OCI-LY3 (cell line): Measurements from ENCODE around the gene BBIP1.

Source experiments
- H2AFZ ChIP-seq: fragments of 200-600, 300-600 bp; shearing (Covaris generic); 2 replicates; pipeline ENCODE4 v1.6.0; 2014; ENCODE audit warnings: antibody characterized with exemption, low read depth, low read length
- H3K27ac ChIP-seq: fragments of 200-600, 300-600 bp; sonication (generic); 2 replicates; pipeline ENCODE4 v1.5.1; 2014; ENCODE audit warnings: mild to moderate bottlenecking, low read length, moderate library complexity, mixed read lengths
- H3K27me3 ChIP-seq: fragments of 200-600, 300-600 bp; sonication (generic); 2 replicates; pipeline ENCODE4 v1.6.1; 2014; ENCODE audit warnings: low read depth, low read length, mixed read lengths
- H3K36me3 ChIP-seq: fragments of 200-600, 300-600 bp; sonication (generic); replicated peaks from 2 replicates; pipeline ENCODE3; 2014; ENCODE audit warnings: low read depth, low read length, mixed read lengths
- H3K4me1 ChIP-seq: fragments of 300-600, 200-600 bp; sonication (generic); 2 replicates; pipeline ENCODE4 v1.6.1; 2014; ENCODE audit warnings: low read length, mixed read lengths
- H3K4me2 ChIP-seq: fragments of 200-600, 300-600 bp; sonication (generic); 2 replicates; pipeline ENCODE4 v1.6.1; 2014; ENCODE audit warnings: low read length, mixed read lengths
- H3K4me3 ChIP-seq: fragments of 300-600, 200-600 bp; sonication (generic); 2 replicates; pipeline ENCODE4 v1.5.1; 2014; ENCODE audit warnings: antibody characterized with exemption, mild to moderate bottlenecking, low read length, moderate library complexity
- H3K79me2 ChIP-seq: fragments of 300-600, 200-600 bp; shearing (Covaris generic); 2 replicates; pipeline ENCODE4 v1.6.1; 2014; ENCODE audit warnings: mild to moderate bottlenecking, low read length, mixed read lengths
- H3K9ac ChIP-seq: fragments of 300-600, 200-600 bp; shearing (Covaris generic); 2 replicates; pipeline ENCODE4 v1.6.0; 2014; ENCODE audit warnings: mild to moderate bottlenecking, low read length, moderate library complexity
- H3K9me3 ChIP-seq: fragments of 200-600, 300-600 bp; shearing (Covaris generic); 2 replicates; pipeline ENCODE4 v1.6.1; 2014; ENCODE audit warnings: low read length, mixed read lengths; ENCODE audit not compliant: insufficient read depth
- H4K20me1 ChIP-seq: fragments of 200-600, 300-600 bp; sonication (generic); 2 replicates; pipeline ENCODE4 v1.6.1; 2016; ENCODE audit warnings: low read length, mixed read lengths; ENCODE audit not compliant: insufficient read depth
- CTCF ChIP-seq: fragments of 200-600, 300-600 bp; sonication (generic); IDR thresholded peaks from 2 replicates; pipeline ENCODE4 v1.5.1; 2014; ENCODE audit warnings: antibody characterized with exemption, low read length, low read depth
- EZH2phosphoT487 ChIP-seq: fragments of 200-600 bp; shearing (Covaris generic); IDR thresholded peaks from 2 replicates; pipeline ENCODE4 v1.6.1; 2018; ENCODE audit warnings: antibody characterized with exemption, mixed run types, low read depth

Gene BBIP1

GRCh38 chr10:110850099-110850498 is 68.9 kb downstream of the BBIP1 start:
- Histone ChIP-seq H2AFZ (no peak overlapping the region), H3K4me3 (no peak overlapping the region), H3K4me1 (peaks cover 29% of the 10 kb centered on the region), H3K9ac (no peak overlapping the region), H3K36me3 (no peaks in the 10 kb centered on the region), H3K27ac (no peak overlapping the region), H4K20me1 (no peaks in the 10 kb centered on the region), H3K27me3 (no peaks in the 10 kb centered on the region), H3K79me2 (no peaks in the 10 kb centered on the region), H3K9me3 (no peaks in the 10 kb centered on the region), H3K4me2 (no peak overlapping the region)
- no peak for TF ChIP-seq CTCF
- TF ChIP-seq EZH2phosphoT487: no peak
